ENCODE data around the gene RBMS3.

- TF ChIP-seq CTCF (conservative IDR thresholded peaks at IDR 0.05; ENCODE audit: low read depth, low read length) (no peak), EZH2 (IDR thresholded peaks at IDR 0.05; ENCODE audit: borderline replicate concordance, low read depth, low read length, poor library complexity, severe bottlenecking) (no peak)
Observed at GRCh38 chr3:29868543-29869101, 587.8 kb downstream of the RBMS3 start.

Data from A673 (cell line).